ENCODE results near the gene SLX4.

Gene SLX4

DNA sequence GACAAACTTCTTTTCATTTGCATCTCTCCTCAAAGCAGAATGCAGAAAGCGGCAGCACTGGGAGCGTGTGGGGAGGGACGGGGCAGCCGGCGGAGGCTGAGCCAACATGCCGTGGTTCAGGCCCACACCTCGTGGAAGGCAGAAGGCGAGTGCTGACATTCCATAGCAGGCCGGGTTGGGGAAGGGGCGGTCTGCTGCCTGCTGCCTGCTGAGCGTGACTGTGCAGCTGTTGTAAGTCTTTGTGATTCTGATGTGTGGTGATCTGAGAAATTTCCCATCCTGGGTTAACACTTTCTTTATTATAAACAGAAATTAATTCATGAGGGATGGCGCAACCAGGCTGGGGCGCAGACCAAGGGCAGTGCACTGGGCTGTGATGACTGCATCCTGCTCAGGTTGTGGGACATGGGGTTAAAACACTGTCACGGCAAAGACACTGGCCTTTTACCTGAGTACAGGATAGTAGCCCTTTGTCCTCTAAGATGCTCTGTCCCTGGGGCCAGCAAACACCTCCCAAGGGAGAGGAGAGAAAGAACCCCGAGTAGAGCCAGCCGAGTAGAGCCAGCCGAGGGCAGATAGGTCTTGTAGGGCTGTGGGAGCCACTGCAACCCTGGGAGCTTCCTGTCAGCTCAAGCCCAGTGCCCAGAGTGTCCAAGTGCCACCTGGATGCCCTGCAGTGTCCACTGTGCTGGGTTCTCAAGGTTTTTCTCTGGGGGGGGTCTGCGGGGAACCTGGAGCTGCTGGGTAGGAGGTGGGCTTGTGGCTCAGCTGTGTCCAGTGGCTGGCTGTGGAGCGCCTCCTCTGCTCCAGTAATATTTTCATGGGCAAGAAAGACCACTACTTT is 34.3 kb upstream of the SLX4 start:
- no peak for DNase-seq (ENCODE audit: low read depth)
- TF ChIP-seq, protein P1, sequence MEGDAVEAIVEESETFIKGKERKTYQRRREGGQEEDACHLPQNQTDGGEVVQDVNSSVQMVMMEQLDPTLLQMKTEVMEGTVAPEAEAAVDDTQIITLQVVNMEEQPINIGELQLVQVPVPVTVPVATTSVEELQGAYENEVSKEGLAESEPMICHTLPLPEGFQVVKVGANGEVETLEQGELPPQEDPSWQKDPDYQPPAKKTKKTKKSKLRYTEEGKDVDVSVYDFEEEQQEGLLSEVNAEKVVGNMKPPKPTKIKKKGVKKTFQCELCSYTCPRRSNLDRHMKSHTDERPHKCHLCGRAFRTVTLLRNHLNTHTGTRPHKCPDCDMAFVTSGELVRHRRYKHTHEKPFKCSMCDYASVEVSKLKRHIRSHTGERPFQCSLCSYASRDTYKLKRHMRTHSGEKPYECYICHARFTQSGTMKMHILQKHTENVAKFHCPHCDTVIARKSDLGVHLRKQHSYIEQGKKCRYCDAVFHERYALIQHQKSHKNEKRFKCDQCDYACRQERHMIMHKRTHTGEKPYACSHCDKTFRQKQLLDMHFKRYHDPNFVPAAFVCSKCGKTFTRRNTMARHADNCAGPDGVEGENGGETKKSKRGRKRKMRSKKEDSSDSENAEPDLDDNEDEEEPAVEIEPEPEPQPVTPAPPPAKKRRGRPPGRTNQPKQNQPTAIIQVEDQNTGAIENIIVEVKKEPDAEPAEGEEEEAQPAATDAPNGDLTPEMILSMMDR (IDR thresholded peaks at IDR 0.05; ENCODE audit: insufficient read depth, low read depth, low read length, missing control alignments) = no peak
- H3K4me3 ChIP-seq (ENCODE audit: low read depth, low read length) = no peak overlapping the region

- no peak overlapping the region for H3K4me3 ChIP-seq (ENCODE audit: low read depth, low read length)
- TF ChIP-seq, protein P1 (IDR thresholded peaks at IDR 0.05; ENCODE audit: insufficient read depth, low read depth, low read length, missing control alignments) = no peak
- no peak for DNase-seq (ENCODE audit: low read depth)
Observed at GRCh38 chr16:3645108-3645503, 33.7 kb upstream of the SLX4 start.

DNA sequence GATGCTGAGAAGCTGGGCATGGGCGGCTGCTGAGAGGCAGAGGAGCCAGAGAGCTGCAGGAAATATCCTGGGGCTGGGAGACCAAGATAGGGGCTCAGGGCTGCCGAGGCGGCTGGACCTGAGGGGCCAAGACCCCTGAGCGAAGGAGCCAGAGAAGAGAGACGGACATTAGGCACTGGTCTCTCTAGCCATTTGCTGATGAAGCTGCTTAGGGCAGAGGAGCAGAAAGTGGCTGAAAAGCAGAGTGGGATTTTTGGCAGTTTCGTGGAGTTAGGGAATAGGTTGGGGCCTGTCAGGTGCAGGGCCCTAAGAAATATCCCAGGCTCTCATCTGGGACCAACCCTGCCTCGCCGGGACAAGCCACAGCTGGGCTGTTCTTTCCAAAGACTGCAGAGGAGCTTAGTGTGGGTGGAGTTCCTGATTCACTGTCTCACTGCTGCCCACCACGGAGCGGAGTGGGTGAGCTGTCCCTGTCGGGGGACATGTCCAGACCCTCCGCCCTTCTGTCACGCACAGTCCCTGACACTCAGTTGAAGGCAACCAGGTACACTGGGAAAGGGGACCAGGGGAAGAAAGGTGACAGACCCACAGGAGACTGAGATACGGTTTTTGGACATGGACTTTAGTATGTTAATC is 31.8 kb upstream of the SLX4 start:
- H3K4me3 ChIP-seq (ENCODE audit: low read depth, low read length) = no peak overlapping the region
- no peak for DNase-seq (ENCODE audit: low read depth)

GRCh38 chr16:3642397-3643094 is 31.1 kb upstream of the SLX4 start:
- H3K4me3 ChIP-seq (ENCODE audit: low read depth, low read length) = no peak overlapping the region
- no peak for DNase-seq (ENCODE audit: low read depth)
- TF ChIP-seq, protein P1 (IDR thresholded peaks at IDR 0.05; ENCODE audit: insufficient read depth, low read depth, low read length, missing control alignments) = no peak

More for the DNA sequence above, 31.8 kb upstream of the SLX4 start:
- TF ChIP-seq, protein P1 (IDR thresholded peaks at IDR 0.05; ENCODE audit: insufficient read depth, low read depth, low read length, missing control alignments) = no peak

DNA sequence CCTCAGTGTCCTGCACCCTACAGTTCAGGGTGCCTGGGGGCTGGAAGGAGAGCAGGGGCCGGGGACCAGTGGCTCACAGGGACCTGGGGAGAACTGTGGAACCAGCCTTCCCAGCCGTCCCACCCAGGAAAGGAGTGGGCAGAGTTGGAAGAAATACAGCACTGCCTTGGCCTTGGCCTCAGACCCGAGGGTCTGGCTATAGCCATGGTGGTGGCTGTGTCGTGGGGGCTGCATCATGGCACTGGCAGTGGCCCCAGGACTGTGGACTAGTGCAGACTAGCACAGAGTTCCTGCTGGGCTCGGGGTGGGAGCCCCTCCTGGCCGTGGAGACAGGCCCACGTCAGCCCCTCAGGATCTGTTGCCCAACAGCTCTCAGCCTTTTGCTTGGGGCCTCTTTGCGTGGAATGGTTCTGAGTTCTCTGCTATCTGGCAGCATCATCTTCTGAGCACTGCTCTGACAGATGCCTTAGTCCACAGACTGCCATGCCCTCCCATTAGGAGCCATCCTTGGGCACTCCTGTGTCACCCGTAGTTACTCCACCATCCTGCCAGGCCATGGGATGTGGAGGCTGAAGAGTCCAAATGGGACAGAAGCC is 30.5 kb upstream of the SLX4 start:
- DNase-seq (ENCODE audit: low read depth) = no peak
- TF ChIP-seq, protein P1 (IDR thresholded peaks at IDR 0.05; ENCODE audit: insufficient read depth, low read depth, low read length, missing control alignments) = no peak

GRCh38 chr16:3640632-3641501 is 29.5 kb upstream of the SLX4 start:
- H3K4me3 ChIP-seq (ENCODE audit: low read depth, low read length) = no peak overlapping the region
- TF ChIP-seq, protein P1 (IDR thresholded peaks at IDR 0.05; ENCODE audit: insufficient read depth, low read depth, low read length, missing control alignments) = no peak
- no peak for DNase-seq (ENCODE audit: low read depth)

More for the DNA sequence above, 30.5 kb upstream of the SLX4 start:
- H3K4me3 ChIP-seq (ENCODE audit: low read depth, low read length) = no peak overlapping the region
